GM21528 (cell line): ENCODE results near the gene TLL1.

Source experiments
- ATAC-seq: cut with Tn5 transposase; IDR thresholded peaks from one replicate; pipeline ENCODE4 v1.9.1; 2021; ENCODE audit warnings: mild to moderate bottlenecking, moderate library complexity; ENCODE audit not compliant: unreplicated experiment, low FRiP score

TLL1 gene

DNA sequence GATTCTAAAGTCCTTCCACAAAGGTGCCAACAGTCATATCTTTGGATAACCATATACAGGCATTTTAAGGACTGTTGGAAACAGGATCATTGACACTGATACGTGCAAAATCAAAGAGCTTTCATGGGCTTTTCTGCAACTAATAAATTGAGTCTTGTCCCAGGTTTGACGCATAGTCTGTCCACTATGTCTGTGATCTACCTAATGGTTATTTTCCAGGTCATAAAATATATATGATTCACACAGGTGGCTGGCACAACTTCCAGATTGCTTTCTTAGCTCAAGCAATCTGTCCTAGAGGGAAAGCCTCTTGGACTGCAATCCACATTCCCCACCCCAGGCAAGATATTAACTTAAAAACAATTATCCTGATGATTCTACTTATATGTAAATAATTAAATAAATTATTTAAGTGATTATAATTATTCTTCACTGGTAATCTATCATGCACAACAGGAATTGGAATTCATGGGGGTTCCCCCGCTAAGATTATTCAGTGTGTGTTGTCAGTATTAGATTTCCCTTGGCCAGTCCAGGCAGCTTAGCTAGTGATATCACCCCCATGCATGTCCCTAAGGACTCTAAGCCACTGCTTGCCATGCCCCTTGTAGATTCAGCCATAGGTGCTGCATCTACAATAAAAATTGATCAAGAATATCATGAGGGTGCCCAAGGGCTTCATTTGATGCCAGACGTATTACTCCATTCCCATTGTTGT, 97.8 kb downstream of the TLL1 start:
- ATAC-seq, result no peak

DNA sequence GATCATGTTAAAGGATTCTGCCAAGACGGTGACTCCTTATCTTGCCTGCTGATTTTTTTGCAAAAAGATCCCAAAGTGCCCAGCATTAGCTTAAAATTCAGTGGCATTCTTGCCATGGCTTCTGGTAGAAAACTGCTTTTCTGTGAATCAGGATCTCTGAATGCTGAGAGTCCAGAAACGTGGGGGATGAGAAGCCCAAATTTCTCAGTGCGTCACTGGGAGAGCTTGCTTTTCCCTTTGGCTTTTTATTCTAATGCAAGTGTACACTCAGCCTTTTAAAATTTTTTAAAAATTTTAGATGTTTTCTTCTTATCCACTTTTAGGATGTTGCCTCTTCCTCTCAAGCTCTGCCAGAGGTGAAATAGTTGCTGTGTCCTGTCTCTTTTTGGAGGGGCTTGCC, 98.4 kb downstream of the TLL1 start:
- ATAC-seq, result no peak

DNA sequence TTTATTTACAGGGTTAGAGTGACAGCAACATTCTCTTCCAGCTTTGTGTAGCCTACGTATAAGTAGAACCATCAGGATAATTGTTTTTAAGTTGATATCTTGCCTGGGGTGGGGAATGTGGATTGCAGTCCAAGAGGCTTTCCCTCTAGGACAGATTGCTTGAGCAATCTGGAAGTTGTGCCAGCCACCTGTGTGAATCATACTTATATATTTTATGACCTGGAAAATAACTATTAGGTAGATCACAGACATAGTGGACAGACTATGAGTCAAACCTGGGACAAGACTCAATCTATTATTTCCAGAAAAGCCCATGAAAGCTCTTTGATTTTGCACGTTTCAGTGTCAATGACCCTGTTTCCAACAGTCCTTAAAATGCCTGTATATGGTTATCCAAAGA, 98.9 kb downstream of the TLL1 start:
- ATAC-seq, result no peak

- ATAC-seq, result no peak
These were observed 99.7 kb downstream of the TLL1 start for GRCh38 chr4:165972747-165973146.

DNA sequence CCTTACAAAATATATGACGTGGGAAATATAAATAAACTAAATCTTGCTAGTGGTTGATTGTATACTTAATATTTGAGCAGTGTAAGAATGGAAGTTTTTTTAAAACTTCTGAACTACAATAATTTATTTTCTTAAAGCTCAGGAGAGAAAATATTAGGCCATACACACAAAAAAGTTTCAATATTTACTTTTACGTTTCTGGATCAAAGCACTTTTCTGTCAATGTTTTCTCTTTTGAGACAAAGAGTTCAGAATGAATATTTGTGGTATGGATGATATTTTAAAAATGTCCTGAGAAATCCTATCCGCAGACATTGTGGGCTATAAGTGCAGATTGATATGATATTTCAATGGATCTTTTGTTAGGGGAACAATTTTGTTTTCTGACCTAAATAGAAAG, 109.9 kb downstream of the TLL1 start:
- ATAC-seq, result no peak

DNA sequence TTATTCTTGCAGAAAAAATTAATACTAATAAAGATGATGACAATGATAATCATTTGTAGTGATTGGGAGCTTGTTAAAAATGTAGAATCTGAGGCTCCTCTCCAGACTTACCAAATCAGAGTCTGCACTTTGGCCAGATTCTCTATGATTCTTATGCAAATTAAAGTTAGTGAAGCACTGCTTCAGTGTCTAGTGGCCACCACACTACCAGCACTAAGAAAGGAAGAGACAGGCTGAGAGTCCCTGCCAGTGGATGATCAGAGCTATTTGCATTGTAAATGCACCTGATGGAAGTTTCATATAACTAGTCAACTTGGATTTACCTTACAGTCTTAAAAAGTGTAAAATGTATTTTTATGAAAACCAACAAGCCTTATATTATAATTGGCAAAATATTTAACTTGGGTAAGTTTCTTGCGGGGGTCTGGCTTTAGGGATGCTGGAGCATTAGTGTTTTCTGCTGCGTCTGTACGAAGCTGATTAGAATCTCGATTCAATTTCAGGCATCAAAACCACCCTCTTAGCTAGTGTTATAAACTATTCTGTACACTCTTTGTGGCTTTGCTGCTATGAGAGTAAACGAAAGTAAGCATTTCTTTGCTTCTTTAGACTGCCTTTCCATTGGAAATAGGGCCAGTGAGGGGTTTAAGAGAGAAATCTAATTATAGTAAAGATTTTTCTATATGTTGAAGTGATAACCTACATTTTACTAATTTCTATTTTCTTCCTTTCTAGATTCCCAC, 114.1 kb downstream of the TLL1 start:
- no peak for ATAC-seq

DNA sequence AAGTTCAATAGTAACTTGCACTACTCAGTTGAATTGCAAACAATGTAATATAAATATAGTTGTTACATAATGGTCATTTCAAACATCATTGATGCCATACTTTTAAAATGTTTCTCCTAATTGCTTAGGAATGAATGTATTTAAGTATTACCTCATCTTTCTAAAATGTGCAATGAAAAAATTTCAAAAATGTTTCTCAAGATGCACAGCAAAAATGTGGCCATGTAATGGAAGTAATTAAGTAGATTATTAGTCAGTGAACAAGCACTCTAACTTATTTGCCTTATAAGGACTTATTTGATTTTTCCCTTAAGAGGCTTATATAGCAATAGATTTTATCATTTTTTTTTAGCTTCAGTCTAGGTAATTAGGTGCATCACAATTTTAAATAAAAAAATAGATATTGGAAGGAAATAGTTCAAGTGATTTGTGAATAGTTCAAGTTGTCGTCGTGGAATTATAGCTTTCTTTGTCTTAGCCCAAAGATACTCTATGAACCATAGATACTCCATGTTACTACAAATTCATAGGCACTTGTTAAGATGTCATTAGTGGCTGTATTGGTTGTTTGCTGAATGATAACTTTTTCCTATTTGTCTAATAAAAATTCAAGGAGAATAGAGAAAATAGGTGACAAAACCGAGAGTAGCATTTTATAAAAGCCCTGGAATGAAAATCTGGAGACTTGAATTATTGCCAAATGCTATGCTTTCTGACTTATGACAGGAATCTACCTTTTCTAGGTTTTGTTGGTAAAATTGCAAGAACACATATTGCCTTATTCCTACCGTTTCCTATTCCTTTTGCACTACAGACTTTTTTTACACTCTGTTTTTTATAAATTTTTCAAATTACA, 118.5 kb downstream of the TLL1 start:
- ATAC-seq, result no peak

DNA sequence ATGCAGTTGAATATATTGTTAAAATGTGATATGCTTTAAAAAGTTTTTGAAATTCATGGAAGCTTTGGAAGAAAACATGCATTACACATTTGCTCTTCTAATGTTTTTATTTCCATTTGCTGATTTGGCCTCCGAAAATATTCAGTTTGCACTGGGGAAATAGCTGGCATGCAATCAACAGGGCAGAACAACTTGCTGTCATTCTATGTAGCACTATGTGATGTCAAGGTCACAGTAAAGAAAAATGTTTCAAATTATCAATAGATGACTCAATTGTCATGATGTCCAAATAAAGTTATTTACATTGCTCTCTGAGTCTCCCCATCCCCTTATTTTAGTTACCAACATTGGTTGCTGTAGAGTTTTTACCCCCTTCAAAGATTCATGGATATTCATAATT, 119.2 kb downstream of the TLL1 start:
- ATAC-seq, result no peak

- ATAC-seq, result no peak
These were observed 121.7 kb downstream of the TLL1 start for GRCh38 chr4:165994701-165995100.

DNA sequence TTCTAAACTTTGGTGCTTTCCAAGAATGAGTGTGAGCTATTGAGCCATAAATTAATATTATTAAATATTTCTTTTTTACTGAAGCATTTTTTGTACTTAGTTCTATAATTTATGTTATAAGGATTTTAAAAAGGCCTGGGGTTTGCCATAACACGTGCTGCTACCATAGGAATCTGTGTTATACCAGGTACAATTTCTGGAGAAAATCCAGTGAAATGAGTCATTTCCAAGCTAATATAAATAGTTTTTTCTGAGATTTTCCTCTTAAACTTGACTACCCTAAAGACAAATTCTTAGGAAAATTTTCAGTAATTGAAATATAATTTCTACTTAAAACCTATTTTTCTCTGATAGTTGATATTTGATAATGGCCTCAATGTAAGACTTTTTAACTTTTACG, 130.8 kb downstream of the TLL1 start:
- ATAC-seq, result no peak

DNA sequence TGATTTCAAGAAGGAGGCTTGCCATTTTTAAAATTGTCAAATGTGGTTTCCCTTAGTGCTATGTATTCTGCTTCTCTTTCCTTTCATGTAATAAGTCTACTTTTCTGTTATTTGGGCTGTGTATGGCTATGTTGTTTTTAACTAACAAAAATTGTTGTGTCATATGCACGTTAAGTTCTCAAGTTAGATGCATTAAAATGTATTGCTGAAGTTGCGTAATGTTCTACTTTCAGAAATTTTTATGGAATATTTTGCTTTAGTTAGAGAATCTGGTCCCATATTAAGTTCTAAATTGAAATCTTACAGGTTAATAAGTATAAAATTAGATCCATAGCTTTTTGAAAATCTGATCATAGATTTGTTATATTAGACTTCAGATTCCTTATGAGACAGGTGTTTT, 133.2 kb downstream of the TLL1 start:
- no peak for ATAC-seq

GRCh38 chr4:166008510-166008909, 135.5 kb downstream of the TLL1 start:
- ATAC-seq, result no peak

DNA sequence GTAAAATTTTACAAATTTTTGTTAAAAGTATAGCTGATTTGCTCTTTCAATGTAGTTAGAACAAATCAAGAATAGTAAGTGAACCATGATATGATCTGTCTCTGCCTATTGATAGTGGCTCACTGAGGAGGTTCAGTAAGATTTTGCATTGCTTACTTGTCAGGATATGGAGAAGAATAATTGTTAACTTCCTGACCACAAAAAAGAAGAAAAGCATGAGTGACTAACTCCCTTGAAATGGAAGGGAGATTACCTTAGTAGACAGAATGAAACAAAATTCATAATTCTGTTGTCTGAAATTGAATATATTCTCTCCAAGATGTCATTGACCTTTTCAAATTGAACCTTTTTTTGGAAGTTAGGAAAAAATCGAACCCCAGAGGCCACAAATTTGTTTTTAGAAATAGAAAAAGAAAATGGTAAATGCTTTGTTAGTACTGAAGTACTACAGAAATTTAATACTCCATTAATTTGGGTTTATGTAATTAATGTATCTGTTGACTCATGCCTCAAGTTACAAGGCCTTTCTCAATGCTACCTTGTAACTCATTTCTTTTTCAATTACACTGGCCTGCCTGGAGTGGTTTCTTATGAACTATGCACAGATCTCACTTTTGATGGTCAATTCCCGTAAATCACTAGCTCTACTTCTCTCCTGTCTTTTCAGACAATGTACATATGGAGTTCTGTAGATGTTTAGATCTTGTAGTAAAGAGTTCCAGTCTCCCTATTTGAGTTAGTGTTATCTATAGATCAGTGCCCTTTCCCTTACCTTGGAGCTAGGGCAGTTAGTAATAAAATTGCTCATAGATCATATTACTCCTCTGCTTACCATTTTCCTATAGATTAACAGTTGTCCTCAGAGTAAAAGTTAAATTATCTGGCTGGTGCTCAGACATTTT, 139.3 kb downstream of the TLL1 start:
- ATAC-seq, result no peak

DNA sequence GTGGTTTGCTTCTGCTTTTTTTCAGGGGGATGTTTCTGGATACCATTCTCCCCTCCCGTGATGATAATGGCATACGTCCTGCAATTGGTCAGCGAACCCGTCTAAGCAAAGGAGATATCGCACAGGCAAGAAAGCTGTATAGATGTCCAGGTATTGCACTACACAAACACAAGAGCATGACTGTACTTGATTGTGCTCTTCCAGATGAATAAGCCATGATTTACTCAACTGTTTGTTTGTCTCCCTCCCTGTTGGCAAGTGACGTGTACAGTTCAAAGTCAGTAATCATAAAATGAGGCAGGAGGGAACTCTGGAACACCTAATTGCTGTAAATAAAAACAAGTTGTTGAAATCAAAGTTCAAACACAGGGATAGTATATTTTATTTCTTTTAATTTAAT, 141.4 kb downstream of the TLL1 start:
- ATAC-seq, result no peak

DNA sequence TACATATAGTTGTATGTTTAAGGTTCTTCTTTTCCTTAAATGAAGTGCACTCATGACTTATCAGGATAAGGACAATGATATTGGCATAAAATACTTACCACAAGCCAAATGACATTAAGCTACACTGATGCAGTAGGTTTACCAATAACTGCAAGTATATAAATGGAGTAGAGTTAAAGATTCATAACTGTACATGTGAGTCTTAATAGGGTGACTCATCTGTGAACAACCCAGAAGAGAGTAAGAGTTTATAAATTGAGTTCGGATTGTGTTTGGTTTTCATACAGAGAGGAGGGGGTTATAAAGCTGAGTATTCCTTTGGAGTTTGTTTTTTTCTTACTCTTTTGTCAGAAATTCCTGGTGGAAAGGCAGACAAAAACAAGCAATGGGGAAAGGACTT, 144.8 kb downstream of the TLL1 start:
- ATAC-seq, result no peak

DNA sequence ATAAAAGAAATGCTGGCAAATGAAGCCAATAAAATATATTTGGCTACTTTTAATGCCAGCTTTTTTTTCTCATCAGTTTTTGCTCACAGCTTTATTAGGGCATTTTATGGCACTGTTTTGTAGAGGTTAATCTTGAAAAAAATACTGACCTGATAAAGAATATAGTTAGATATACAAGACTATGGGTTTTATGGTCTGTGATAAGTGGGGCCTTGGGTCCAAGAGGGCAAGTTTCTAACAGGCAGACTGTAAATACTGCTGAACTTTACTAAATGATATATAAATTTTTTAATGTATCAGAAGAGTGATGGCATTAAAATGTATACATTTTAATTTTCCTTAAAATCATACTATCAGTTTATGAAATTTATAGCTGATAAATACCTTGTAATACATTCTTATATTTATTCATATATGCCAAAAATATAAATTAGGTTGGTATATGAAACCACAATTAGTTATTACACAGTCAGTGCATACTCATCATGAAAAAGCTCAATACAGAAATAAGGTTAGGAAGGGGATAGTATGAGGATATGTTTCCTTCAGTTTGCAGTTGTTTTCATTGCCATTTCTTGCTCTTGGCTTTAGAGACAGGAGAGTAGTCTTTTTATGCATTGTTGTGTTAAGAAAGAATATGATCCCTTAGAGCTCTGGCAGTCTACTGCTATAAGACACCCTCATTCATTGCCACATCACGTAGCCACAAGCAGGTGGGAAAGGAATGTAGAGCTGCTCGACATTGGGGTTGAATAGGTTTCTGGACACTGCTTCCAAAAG, 146.6 kb downstream of the TLL1 start:
- ATAC-seq, result no peak

DNA sequence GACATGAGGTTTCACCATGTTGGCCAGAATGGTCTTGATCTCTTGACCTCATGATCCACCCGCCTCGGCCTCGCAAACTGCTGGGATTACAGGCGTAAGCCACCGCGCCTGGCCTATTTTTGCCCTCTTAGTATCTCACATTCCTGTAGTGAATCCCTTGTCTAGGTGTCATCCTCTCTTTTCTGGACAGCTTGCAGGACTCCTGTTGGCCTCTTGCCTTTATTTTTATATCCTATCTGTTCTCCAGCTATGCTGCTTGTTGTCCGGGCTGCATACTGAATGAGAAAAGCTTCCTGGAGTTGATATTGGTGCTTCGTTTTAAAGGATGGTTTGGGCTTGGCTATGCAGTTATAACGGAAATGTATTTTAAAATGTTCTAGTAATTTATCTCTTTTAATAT, 148.6 kb downstream of the TLL1 start:
- no peak for ATAC-seq

DNA sequence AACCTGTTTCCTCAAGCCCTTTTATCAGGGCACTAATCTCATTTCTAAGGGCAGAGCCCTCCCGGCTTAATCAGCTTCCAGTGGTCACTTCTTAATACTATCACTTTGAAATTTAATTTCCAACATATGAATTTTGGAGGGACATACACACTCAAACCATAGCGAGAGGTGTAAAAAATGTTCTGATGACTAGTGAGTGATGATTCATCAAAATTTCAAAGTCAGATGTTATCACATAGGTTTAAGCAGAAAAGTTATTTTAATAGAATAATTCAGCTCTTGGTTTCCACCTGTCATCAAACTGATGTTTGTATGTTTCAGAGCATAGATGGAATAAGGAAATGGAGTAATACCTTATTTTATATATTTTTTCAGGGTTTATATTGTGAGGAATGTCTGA, 161.9 kb downstream of the TLL1 start:
- ATAC-seq, result no peak

- ATAC-seq, result no peak
These were observed 166.8 kb downstream of the TLL1 start for GRCh38 chr4:166039822-166040221.
